ENCODE data around the gene RAB3IL1.

GRCh38 chr11:61903845-61904244 is 13.5 kb downstream of the RAB3IL1 start:
- TF ChIP-seq POLR2A (IDR thresholded peaks at IDR 0.05), result no peak
- TF ChIP-seq EP300 (IDR thresholded peaks at IDR 0.05), result no peak

All from stomach (tissue), 4 donors.